HG02885 (cell line): Measurements from ENCODE around the gene ACSF3.
"Not testable (repeated sequence)": the region's sequence is repeated elsewhere in the genome, so short reads cannot be mapped to it uniquely, and the experiment has no call there.

Experiments
- ATAC-seq: cut with Tn5 transposase; IDR thresholded peaks from one replicate; pipeline ENCODE4 v1.9.1; 2021; ENCODE audit warnings: mild to moderate bottlenecking; ENCODE audit not compliant: unreplicated experiment, poor library complexity

Gene ACSF3

GRCh38 chr16:89153848-89154271 lies 60.2 kb downstream of the ACSF3 start:
- no peak for ATAC-seq

GRCh38 chr16:89154390-89155183 lies 60.9 kb downstream of the ACSF3 start:
- no peak for ATAC-seq

GRCh38 chr16:89155184-89155679 lies 61.6 kb downstream of the ACSF3 start:
- no peak for ATAC-seq

- ATAC-seq: no peak
Observed at GRCh38 chr16:89155851-89156739, 62.4 kb downstream of the ACSF3 start.

GRCh38 chr16:89156740-89157645 lies 63.3 kb downstream of the ACSF3 start:
- ATAC-seq: no peak

- ATAC-seq: no peak
Observed at GRCh38 chr16:89157778-89158177, 64.1 kb downstream of the ACSF3 start.

GRCh38 chr16:89159066-89159849 lies 65.6 kb downstream of the ACSF3 start:
- no peak for ATAC-seq

- no peak for ATAC-seq
Observed at GRCh38 chr16:89159850-89160354, 66.2 kb downstream of the ACSF3 start.

GRCh38 chr16:89160977-89161701 lies 67.5 kb downstream of the ACSF3 start:
- ATAC-seq: no peak

GRCh38 chr16:89161763-89162713 lies 68.4 kb downstream of the ACSF3 start:
- no peak for ATAC-seq

- no peak for ATAC-seq
Observed at GRCh38 chr16:89163297-89163696, 69.6 kb downstream of the ACSF3 start.

GRCh38 chr16:89164436-89164835 lies 70.8 kb downstream of the ACSF3 start:
- ATAC-seq: no peak

GRCh38 chr16:89164847-89165680 lies 71.4 kb downstream of the ACSF3 start:
- no peak for ATAC-seq

- ATAC-seq: not testable (repeated sequence)
Observed at GRCh38 chr16:89165681-89165979, 72.0 kb downstream of the ACSF3 start.

- no peak for ATAC-seq
Observed at GRCh38 chr16:89166696-89167424, 73.2 kb downstream of the ACSF3 start.

- no peak for ATAC-seq
Observed at GRCh38 chr16:89167425-89167941, 73.8 kb downstream of the ACSF3 start.
